ENCODE data around the gene PRCC. TPM values are rescaled to one million over a fixed set of nuclear protein-coding genes. Genes with fewer than 3 reads are reported as not detected.

The PRCC gene
- total RNA-seq, 1 donor from 2014 or later: 79.1 TPM

DNA sequence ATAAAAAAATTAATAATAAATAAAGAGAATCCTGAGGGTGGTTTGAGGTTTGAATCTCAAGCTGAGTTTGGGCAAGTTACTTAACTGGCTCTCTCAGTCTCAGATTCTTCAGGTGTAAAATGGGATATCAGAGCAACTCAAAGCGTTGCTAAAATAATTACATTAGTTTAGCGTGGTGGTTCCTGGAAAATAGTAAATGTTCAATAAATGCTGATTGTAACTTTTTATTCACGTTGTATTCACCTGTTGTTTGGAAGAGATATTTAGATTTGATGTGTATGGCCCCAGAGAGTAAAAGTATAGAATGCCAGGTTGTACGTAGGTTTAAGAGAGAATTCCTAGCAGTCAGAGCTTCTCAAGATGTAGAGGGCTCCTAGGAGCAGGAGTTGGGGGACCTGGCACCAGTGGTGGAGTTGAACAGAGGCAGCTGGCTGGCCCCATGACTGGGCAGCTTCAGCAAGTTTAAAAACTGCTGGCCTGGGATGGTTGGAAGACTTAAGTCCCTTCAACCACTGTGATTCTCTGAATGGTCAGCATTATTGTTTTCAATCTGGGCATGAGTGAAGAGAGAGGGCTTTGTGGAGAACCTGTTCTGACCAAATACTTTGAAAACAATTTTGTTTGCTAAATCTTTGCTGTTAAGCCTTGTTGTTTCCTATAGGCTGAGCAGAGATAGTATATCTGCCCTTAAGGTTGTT lies 22.4 kb downstream of the PRCC start:
- Mint-ChIP-seq H3K27me3 (no peaks in the 10 kb centered on the region), H3K27ac (no peak overlapping the region), H3K36me3 (peaks cover 31% of the 10 kb centered on the region), H3K9me3 (no peaks in the 10 kb centered on the region), H3K4me3 (no peak overlapping the region), H3K4me1 (ENCODE audit: unreplicated experiment) (no peaks in the 10 kb centered on the region)
- TF ChIP-seq, protein P1, sequence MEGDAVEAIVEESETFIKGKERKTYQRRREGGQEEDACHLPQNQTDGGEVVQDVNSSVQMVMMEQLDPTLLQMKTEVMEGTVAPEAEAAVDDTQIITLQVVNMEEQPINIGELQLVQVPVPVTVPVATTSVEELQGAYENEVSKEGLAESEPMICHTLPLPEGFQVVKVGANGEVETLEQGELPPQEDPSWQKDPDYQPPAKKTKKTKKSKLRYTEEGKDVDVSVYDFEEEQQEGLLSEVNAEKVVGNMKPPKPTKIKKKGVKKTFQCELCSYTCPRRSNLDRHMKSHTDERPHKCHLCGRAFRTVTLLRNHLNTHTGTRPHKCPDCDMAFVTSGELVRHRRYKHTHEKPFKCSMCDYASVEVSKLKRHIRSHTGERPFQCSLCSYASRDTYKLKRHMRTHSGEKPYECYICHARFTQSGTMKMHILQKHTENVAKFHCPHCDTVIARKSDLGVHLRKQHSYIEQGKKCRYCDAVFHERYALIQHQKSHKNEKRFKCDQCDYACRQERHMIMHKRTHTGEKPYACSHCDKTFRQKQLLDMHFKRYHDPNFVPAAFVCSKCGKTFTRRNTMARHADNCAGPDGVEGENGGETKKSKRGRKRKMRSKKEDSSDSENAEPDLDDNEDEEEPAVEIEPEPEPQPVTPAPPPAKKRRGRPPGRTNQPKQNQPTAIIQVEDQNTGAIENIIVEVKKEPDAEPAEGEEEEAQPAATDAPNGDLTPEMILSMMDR (conservative IDR thresholded peaks at IDR 0.05): no peak
- DNase-seq (ENCODE audit: extremely low spot score, unreplicated experiment): no peak

DNA sequence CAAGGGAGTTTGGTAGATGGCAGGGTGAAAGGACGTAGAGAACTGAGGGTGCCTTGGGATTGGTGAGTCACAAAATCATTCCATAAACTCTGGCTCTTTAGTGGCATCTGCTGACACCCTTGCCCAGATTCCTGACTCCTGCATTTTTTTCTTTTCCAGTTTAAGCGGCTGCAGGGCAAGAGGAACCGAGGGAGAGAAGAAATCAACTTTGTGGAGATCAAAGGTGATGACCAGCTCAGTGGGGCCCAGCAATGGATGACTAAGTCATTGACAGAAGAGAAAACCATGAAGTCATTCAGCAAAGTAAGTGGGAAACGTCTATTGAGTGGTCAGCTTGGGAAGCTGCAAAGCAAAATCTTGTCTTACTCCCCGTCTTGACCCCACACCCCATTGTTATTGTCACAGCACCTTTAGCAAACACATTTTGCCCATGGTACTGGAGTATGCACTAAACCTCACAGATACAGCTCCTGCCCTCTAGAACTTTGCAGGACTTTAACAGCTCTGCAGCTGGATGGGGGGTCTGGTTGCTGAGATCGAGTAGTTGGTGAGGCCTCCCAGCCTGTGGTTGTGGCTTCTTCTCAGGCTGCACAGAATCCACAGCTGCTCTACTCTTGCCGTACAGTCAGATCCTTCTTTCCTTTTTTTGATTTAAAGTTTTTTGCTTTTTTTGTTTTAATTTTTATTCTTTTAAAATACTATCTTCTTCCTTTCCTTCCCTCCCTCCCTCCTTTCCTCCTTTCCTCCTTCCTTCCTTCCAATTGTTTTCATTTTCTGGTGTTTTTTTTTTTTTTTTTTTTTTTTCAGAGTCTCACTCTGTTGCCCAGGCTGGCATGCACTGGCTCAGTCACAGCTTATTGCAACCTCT lies 27.4 kb downstream of the PRCC start:
- Mint-ChIP-seq H3K27me3 (no peaks in the 10 kb centered on the region), H3K36me3 (peaks cover 21% of the 10 kb centered on the region), H3K4me1 (ENCODE audit: unreplicated experiment) (peaks cover 15% of the 10 kb centered on the region), H3K4me3 (no peak overlapping the region), H3K27ac (no peak overlapping the region), H3K9me3 (no peaks in the 10 kb centered on the region)
- TF ChIP-seq, protein P1 (conservative IDR thresholded peaks at IDR 0.05): no peak
- no peak for DNase-seq (ENCODE audit: extremely low spot score, unreplicated experiment)

DNA sequence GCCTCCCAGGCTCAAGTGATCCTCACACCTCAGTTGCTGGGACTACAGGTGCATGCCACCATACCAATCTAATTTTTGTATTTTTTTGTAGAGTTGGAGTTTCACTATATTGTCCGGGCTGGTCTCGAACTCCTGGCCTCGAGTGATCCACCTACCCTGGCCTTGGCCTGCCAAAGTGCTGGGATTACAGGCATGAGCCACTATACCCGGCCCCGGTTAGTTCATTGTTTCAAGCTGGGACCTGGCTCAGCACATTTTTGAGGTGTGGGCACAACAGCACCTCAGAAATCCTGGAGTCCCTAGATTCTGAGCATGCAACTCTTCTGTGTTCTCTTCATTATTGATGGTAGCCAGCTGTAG lies 28.0 kb downstream of the PRCC start:
- Mint-ChIP-seq H3K36me3 (peaks cover 21% of the 10 kb centered on the region), H3K9me3 (no peaks in the 10 kb centered on the region), H3K27ac (no peak overlapping the region), H3K4me3 (no peak overlapping the region), H3K27me3 (no peaks in the 10 kb centered on the region), H3K4me1 (ENCODE audit: unreplicated experiment) (peaks cover 18% of the 10 kb centered on the region)
- TF ChIP-seq, protein P1 (conservative IDR thresholded peaks at IDR 0.05): no peak
- no peak for DNase-seq (ENCODE audit: extremely low spot score, unreplicated experiment)

DNA sequence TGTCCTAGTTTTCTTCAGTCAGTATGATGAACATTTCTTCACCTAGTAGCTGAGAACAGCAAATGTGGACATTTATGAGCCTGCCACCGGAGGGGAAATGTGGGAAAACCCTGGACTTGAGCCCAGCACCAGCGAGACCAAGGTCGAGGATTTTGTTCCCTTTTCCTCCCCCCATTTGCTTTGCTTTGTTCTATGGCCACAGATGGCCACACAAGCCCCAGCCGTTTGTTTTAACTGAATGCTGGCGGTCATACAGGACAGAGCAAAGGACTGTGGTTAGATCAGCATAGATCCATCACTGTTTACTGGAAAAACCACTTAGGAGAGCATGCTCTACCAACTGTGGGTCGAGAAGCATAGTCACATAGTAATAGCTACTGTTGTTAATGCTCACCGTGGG lies 28.5 kb downstream of the PRCC start:
- Mint-ChIP-seq H3K36me3 (peaks cover 24% of the 10 kb centered on the region), H3K4me1 (ENCODE audit: unreplicated experiment) (peaks cover 21% of the 10 kb centered on the region)

DNA sequence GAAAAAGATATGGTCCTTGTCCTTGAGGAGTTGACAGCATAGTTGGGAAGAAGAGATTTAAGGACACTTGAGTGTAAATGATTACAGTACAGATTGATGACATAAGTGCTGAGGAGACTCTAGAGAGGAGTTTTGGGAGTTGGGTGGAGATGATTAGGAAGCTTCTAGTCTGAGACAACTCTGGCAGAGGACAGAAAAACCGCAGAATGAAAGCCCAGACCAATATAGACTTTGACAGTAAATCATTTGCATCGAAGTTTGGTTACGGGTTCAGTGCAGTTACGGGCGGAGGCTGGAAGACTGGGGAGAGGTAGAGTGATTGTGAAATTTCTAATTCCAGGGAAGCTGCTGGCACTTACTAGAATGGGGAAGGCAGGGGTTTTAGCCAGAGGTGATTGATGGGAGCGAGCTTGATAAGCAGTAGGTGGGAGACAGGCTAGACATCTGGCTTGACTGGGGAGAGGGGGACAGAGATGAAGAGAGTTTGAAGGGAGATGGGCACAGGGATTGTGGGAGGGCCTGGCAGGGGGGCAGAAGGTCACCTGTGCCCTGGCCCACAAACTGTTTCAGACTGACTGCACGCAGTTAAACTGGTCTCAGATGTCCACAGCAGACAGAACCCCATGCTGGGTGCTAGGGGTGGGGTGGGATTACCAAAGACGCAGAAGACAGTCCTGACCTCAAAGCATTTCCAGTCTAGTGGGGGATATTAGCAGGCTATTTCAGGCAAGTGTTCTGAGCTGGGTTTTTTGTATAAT lies 29.2 kb downstream of the PRCC start:
- Mint-ChIP-seq H3K36me3 (peaks cover 31% of the 10 kb centered on the region), H3K9me3 (no peaks in the 10 kb centered on the region), H3K4me3 (no peak overlapping the region), H3K27me3 (no peaks in the 10 kb centered on the region), H3K4me1 (ENCODE audit: unreplicated experiment) (peaks cover 29% of the 10 kb centered on the region), H3K27ac (no peak overlapping the region)
- TF ChIP-seq, protein P1 (conservative IDR thresholded peaks at IDR 0.05): no peak
- DNase-seq (ENCODE audit: extremely low spot score, unreplicated experiment): no peak

More for the DNA sequence above, 28.5 kb downstream of the PRCC start:
- H3K27me3 Mint-ChIP-seq: no peaks in the 10 kb centered on the region
- no peak overlapping the region for H3K4me3 Mint-ChIP-seq
- H3K9me3 Mint-ChIP-seq: no peaks in the 10 kb centered on the region
- TF ChIP-seq, protein P1 (conservative IDR thresholded peaks at IDR 0.05): no peak
- DNase-seq (ENCODE audit: extremely low spot score, unreplicated experiment): no peak
- no peak overlapping the region for H3K27ac Mint-ChIP-seq

Measured in type B pancreatic cell (in vitro differentiated cells).